ENCODE results near the gene CCDC9B.

GRCh38 chr15:40290545-40290917 lies 50.2 kb downstream of the CCDC9B start:
- TF ChIP-seq CTCF (IDR thresholded peaks at IDR 0.05; ENCODE audit: insufficient read depth, low read length): no peak
- TF ChIP-seq REST (IDR thresholded peaks at IDR 0.05; ENCODE audit: insufficient replicate concordance, low read depth): no peak
- TF ChIP-seq POLR2AphosphoS5 (IDR thresholded peaks at IDR 0.05; ENCODE audit: low read depth): no peak

All from HL-60 (cell line).